ENCODE data around the gene CUL9.

DNA sequence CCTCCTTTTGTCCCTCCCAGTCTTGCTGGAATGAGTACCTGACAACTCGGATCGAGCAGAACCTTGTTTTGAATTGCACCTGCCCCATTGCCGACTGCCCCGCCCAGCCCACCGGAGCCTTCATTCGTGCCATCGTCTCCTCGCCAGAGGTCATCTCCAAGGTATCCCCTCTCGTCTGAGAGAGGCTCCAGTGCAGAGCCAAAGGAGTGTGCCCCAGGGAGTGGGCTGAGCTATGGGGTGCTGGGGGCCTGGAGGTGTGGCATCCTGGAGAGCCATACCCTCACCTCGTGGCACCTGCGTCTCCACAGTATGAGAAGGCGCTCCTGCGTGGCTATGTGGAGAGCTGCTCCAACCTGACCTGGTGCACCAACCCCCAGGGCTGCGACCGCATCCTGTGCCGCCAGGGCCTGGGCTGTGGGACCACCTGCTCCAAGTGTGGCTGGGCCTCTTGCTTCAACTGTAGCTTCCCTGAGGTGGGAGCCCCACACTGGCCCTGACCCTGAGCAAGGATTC, 38.5 kb downstream of the CUL9 start:
- no peak for TF ChIP-seq CTCF (conservative IDR thresholded peaks at IDR 0.05; ENCODE audit: low read depth in 2 of 2)
- no peak for TF ChIP-seq EZH2 (IDR thresholded peaks at IDR 0.05; ENCODE audit: low read depth, unreplicated experiment)
- TF ChIP-seq CREB1 (CRISPR knock-in tag; IDR thresholded peaks at IDR 0.05; ENCODE audit: low read depth) = no peak
- TF ChIP-seq POLR2AphosphoS5 (IDR thresholded peaks at IDR 0.05; ENCODE audit: low read depth) = no peak
- TF ChIP-seq EZH2phosphoT487 (IDR thresholded peaks at IDR 0.05; ENCODE audit: unreplicated experiment) = no peak
- no peak for TF ChIP-seq NANOG (IDR thresholded peaks at IDR 0.05; ENCODE audit: borderline replicate concordance)
- TF ChIP-seq ZNF462 (CRISPR knock-in tag; IDR thresholded peaks at IDR 0.05) = no peak
- TF ChIP-seq JUNB (IDR thresholded peaks at IDR 0.05; ENCODE audit: unreplicated experiment) = no peak
- no peak for TF ChIP-seq ZNF331 (CRISPR knock-in tag; IDR thresholded peaks at IDR 0.05; ENCODE audit: low read depth)
- TF ChIP-seq ETS1 (IDR thresholded peaks at IDR 0.05) = no peak
- no peak for TF ChIP-seq REST (IDR thresholded peaks at IDR 0.05; ENCODE audit: unreplicated experiment)
- TF ChIP-seq STAT1 (IDR thresholded peaks at IDR 0.05; ENCODE audit: unreplicated experiment) = no peak
